Measurements from ENCODE around the gene LRCH4. TPM values are rescaled to one million over a fixed set of nuclear protein-coding genes. Genes with fewer than 3 reads are reported as not detected.

Gene LRCH4
- total and polyA plus RNA-seq, 2 of the 13 experiments (the other 11 are each of a cell fraction or from before 2014, with no cell fraction given), result 7.0 to 9.3 TPM

- TF ChIP-seq ZHX2 (IDR thresholded peaks at IDR 0.05; ENCODE audit: low read depth), result no peak
- TF ChIP-seq ZHX2 (CRISPR knock-in tag; IDR thresholded peaks at IDR 0.05; ENCODE audit: borderline replicate concordance), result no peak
- TF ChIP-seq TEAD3 (CRISPR knock-in tag; optimal IDR thresholded peaks at IDR 0.05; ENCODE audit: borderline replicate concordance), result peak; percentile 74
- no peak for TF ChIP-seq ZNF607 (CRISPR knock-in tag; IDR thresholded peaks at IDR 0.05; ENCODE audit: borderline replicate concordance)
- 0 out of 2 replicates have a peak, but pooled peaks have one; percentile 41 for TF ChIP-seq HIVEP1 (CRISPR knock-in tag; IDR thresholded peaks at IDR 0.05)
- TF ChIP-seq NONO (IDR thresholded peaks at IDR 0.05), result no peak
- peak; percentile 36 for TF ChIP-seq NONO (CRISPR knock-in tag; conservative IDR thresholded peaks at IDR 0.05)
- TF ChIP-seq E2F2 (CRISPR knock-in tag; IDR thresholded peaks at IDR 0.05; ENCODE audit: borderline replicate concordance), result no peak
- no peak for TF ChIP-seq SP1 (IDR thresholded peaks at IDR 0.05)
- peak; percentile 67; the same call in 1 of the 2 replicates for TF ChIP-seq SP1 (CRISPR knock-in tag; IDR thresholded peaks at IDR 0.05)
- no peak for TF ChIP-seq ZNF775 (CRISPR knock-in tag; IDR thresholded peaks at IDR 0.05; ENCODE audit: borderline replicate concordance)
- no peak for TF ChIP-seq PRDM4 (CRISPR knock-in tag; IDR thresholded peaks at IDR 0.05; ENCODE audit: borderline replicate concordance)
- no peak; the same call in 1 of the 2 replicates for TF ChIP-seq ZNF432 (CRISPR knock-in tag; IDR thresholded peaks at IDR 0.05; ENCODE audit: borderline replicate concordance)
- TF ChIP-seq ADNP (CRISPR knock-in tag; IDR thresholded peaks at IDR 0.05), result no peak
- no peak for TF ChIP-seq KDM6A (CRISPR knock-in tag; IDR thresholded peaks at IDR 0.05; ENCODE audit: low read depth)
- TF ChIP-seq ZNF564 (CRISPR knock-in tag; IDR thresholded peaks at IDR 0.05), result no peak
- TF ChIP-seq ZMYM4 (CRISPR knock-in tag; IDR thresholded peaks at IDR 0.05), result 0 out of 2 replicates have a peak, but pooled peaks have one; percentile 16
- TF ChIP-seq ZFP1 (CRISPR knock-in tag; IDR thresholded peaks at IDR 0.05), result no peak
- no peak for TF ChIP-seq ZNF891 (CRISPR knock-in tag; IDR thresholded peaks at IDR 0.05)
Observed at GRCh38 chr7:100570954-100571828, 14.7 kb downstream of the LRCH4 start (continued).

Data from HepG2 (cell line).